Tibial artery (tissue), 4 donors: ENCODE results near the gene HSD17B3.
"Not testable (repeated sequence)": the region's sequence is repeated elsewhere in the genome, so short reads cannot be mapped to it uniquely, and the experiment has no call there.

Source experiments
- DNase-seq, 2 donors: peaks; one replicate each; pipeline ENCODE4 v3.0.0-alpha.2; 2019
- H3K27ac ChIP-seq, 2 donors: fragments of 200-600 bp; sonication (generic) in 1 of 2; 1 replicate in 1 of 2; 2 replicates in 1 of 2; pipeline ENCODE4 v1.5.1; 2018 to 2019; ENCODE audit warnings: mild to moderate bottlenecking in 1 of 2
- H3K27me3 ChIP-seq, 2 donors: fragments of 200-600 bp; sonication (generic) in 1 of 2; one replicate each; pipeline versions ENCODE4 v1.5.1 to v1.6.0; 2016 to 2019
- H3K36me3 ChIP-seq, 3 donors: fragments of 200-600 bp; sonication (generic) in 2 of 3; one replicate each; pipeline ENCODE4 v1.5.1; 2016 to 2019; ENCODE audit warnings: mild to moderate bottlenecking in 2 of 3
- H3K4me1 ChIP-seq, 4 donors: fragments of 200-600 bp; sonication (generic) in 2 of 4; 1 replicate in 3 of 4; 2 replicates in 1 of 4; pipeline ENCODE4 v1.5.1; 2016 to 2019
- H3K4me3 ChIP-seq, 2 donors: fragments of 200-600 bp; sonication (generic) in 1 of 2; 1 replicate in 1 of 2; 2 replicates in 1 of 2; pipeline ENCODE4 v1.5.1; 2018 to 2019; ENCODE audit warnings: mild to moderate bottlenecking in 2 of 2
- H3K9me3 ChIP-seq, 3 donors: fragments of 200-600 bp; sonication (generic) in 1 of 3; one replicate each; pipeline ENCODE4 v1.5.1; 2016 to 2019
- CTCF ChIP-seq, 2 experiments: fragments of 200-600 bp in 1 of 2; fragments of 450-650 bp in 1 of 2; IDR thresholded peaks; one replicate each; pipeline ENCODE4 v1.5.1; 2017 to 2019; ENCODE audit warnings: antibody characterized with exemption in 2 of 2, mild to moderate bottlenecking in 1 of 2, moderate library complexity in 1 of 2
- intact Hi-C: fragments of 100-400 bp; cut with DNase I; formaldehyde crosslinking; loops from one replicate; pipeline ENCODE4 v1.15.0; 2023; ENCODE audit warnings: low total_unique reads

Gene HSD17B3

DNA sequence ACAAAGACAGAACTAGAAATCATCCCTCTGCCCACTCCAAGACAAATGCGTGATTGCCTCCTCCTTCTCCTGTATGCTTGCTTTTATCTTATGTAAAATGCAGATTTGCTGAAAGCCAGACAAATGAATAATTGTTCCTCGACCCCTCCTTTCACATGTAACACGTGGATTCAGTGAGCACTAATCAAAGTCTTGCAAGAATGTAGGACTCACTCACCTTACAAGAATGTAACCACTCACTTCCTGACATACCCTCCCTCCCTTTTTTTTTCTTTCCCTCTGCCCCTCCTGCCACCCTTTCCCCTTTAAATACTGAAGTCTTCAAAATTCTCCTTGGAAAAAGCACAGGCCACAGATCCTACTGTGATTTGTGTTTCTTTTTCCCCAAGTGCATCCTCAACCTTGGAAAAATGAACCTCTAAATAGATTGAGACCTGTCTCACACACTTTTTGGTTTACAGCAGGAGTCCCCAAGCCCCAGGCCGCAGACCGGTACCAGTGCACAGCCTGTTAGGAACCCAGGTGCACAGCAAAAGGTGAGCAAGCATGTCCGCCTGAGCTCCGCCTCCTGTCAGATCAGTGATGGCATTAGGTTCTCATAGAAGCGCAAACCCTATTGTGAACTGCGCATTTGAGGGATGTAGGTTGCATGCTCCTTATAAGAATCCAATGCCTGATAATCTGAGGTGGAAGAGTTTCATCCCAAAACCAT is 29.4 kb upstream of the HSD17B3 start:
- Histone ChIP-seq H3K4me1 (no peaks in the 10 kb centered on the region), H3K36me3 (peaks cover 3 to 26% (median 15%) of the 10 kb centered on the region in 3 donors), H3K27me3 (no peaks in the 10 kb centered on the region), H3K27ac (no peak overlapping the region), H3K4me3 (no peak overlapping the region), H3K9me3 (no peaks in the 10 kb centered on the region)
- no peak for DNase-seq
- intact Hi-C loops, result no loop called here
- TF ChIP-seq CTCF (IDR thresholded peaks at IDR 0.05), result no peak

- Histone ChIP-seq H3K4me1 (no peaks in the 10 kb centered on the region), H3K9me3 (no peaks in the 10 kb centered on the region), H3K27ac (no peak overlapping the region), H3K27me3 (no peaks in the 10 kb centered on the region), H3K36me3 (peaks cover 5 to 32% (median 26%) of the 10 kb centered on the region in 3 donors), H3K4me3 (no peak overlapping the region)
- intact Hi-C loops, result loop anchor here (5.0 kb wide), 1 partner anchor 339 kb away; no protein-coding TSS in a partner anchor
- peak; percentile 84 to 88 for TF ChIP-seq CTCF (IDR thresholded peaks at IDR 0.05)
- DNase-seq, result peak in 1 of 2 donors; percentile 59
These were observed 25.8 kb upstream of the HSD17B3 start for GRCh38 chr9:96327694-96328352.

DNA sequence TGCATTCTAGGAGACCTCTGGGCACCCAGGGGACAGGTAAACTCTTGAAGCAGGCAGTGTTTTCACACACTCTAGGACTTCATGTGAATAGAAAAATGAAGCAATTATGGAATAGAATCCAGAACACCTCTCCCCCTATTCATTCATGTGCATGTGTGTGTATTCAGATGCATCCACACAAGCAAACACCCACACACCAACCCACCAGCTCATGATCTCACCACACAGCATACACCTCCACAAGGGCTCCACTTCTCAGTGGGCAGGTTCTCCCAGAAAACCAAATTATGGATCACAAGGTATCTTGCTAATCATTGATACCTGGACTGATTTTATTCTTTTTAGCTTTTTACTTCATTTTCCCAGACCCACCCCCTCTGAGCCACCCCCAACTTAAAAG is 21.2 kb upstream of the HSD17B3 start:
- H3K27ac ChIP-seq, result no peak overlapping the region
- H3K4me1 ChIP-seq, result no peaks in the 10 kb centered on the region
- H3K36me3 ChIP-seq, result peaks cover 11 to 42% (median 27%) of the 10 kb centered on the region in 3 donors
- intact Hi-C loops, result no loop called here
- H3K4me3 ChIP-seq, result no peak overlapping the region
- H3K27me3 ChIP-seq, result no peaks in the 10 kb centered on the region
- no peaks in the 10 kb centered on the region for H3K9me3 ChIP-seq
- TF ChIP-seq CTCF (IDR thresholded peaks at IDR 0.05), result no peak
- DNase-seq, result no peak

GRCh38 chr9:96322736-96323135 is 20.8 kb upstream of the HSD17B3 start:
- DNase-seq, H3K27me3 ChIP-seq, H3K27ac ChIP-seq, H3K9me3 ChIP-seq, intact Hi-C loops, H3K4me1 ChIP-seq, H3K4me3 ChIP-seq: not testable (repeated sequence)
- H3K36me3 ChIP-seq, result peaks cover 11 to 42% (median 27%) of the 10 kb centered on the region in 3 donors

DNA sequence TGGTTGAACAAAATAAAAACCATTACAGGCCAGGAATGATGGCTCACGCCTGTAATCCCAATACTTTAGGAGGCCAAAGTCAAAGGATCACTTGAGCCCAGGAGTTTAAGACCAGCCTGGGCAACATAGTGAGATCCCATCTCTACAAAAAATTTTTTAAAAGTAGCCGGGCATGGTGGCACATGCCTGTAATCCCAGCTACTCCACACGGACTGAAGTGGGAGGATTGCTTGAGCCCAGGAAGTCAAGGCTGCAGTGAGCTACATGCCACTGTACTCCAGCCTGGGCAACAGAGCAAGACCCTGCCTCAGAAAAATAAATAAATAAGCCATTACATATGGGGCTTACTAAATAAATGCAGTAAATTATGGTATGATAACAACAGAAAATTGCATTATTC is 20.2 kb upstream of the HSD17B3 start:
- intact Hi-C loops, H3K27ac ChIP-seq, H3K9me3 ChIP-seq, DNase-seq, H3K4me3 ChIP-seq, H3K4me1 ChIP-seq, H3K27me3 ChIP-seq: not testable (repeated sequence)
- peaks cover 11 to 42% (median 27%) of the 10 kb centered on the region in 3 donors for H3K36me3 ChIP-seq

DNA sequence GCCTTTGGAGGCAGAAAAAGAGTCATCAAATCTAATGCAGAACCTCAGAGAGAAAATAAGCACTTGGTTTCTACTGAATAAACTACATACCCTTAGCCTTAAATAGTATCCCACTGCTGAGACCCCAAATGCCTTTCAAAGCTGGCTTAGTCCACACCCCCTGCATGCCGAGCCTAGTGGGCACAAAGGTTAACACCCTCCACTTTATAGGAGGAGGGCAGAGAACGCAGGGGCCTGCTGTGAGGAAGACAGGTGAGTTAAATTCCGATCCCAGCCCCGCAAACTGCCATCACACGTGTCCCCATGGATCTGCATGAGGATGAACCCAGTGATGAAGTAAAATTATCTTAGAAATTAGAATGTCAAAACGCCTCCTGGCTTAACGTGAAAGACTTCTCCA is 19.5 kb upstream of the HSD17B3 start:
- TF ChIP-seq CTCF (IDR thresholded peaks at IDR 0.05), result no peak
- Histone ChIP-seq H3K9me3 (no peaks in the 10 kb centered on the region), H3K4me3 (no peak overlapping the region), H3K27me3 (no peaks in the 10 kb centered on the region), H3K4me1 (no peaks in the 10 kb centered on the region), H3K36me3 (peaks cover 11 to 42% (median 27%) of the 10 kb centered on the region in 3 donors), H3K27ac (no peak overlapping the region)
- intact Hi-C loops, result no loop called here
- no peak for DNase-seq
